Right renal pelvis (tissue), 4 donors: ENCODE data around the gene LSR. TPM values are rescaled to one million over a fixed set of nuclear protein-coding genes. Genes with fewer than 3 reads are reported as not detected.

Experiments
- DNase-seq, 4 donors: peaks; one replicate each; pipeline ENCODE4 v3.0.0-alpha.2; 2013; ENCODE audit warnings: low read depth in 4 of 4, low spot score in 3 of 4, missing footprints in 1 of 4
- polyA plus RNA-seq, 4 donors: library from polyadenylated mRNA; unstranded; fragments of 120-200 nt; gene quantifications; one replicate each; pipeline ENCODE4 v1.2.1, GENCODE V29; 2013; ENCODE audit not compliant: insufficient read length in 4 of 4

The LSR gene, protein sequence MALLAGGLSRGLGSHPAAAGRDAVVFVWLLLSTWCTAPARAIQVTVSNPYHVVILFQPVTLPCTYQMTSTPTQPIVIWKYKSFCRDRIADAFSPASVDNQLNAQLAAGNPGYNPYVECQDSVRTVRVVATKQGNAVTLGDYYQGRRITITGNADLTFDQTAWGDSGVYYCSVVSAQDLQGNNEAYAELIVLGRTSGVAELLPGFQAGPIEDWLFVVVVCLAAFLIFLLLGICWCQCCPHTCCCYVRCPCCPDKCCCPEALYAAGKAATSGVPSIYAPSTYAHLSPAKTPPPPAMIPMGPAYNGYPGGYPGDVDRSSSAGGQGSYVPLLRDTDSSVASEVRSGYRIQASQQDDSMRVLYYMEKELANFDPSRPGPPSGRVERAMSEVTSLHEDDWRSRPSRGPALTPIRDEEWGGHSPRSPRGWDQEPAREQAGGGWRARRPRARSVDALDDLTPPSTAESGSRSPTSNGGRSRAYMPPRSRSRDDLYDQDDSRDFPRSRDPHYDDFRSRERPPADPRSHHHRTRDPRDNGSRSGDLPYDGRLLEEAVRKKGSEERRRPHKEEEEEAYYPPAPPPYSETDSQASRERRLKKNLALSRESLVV
- 10 to 100 TPM; 52.3 to 69.7 (median 52.8) TPM for polyA plus RNA-seq

DNA sequence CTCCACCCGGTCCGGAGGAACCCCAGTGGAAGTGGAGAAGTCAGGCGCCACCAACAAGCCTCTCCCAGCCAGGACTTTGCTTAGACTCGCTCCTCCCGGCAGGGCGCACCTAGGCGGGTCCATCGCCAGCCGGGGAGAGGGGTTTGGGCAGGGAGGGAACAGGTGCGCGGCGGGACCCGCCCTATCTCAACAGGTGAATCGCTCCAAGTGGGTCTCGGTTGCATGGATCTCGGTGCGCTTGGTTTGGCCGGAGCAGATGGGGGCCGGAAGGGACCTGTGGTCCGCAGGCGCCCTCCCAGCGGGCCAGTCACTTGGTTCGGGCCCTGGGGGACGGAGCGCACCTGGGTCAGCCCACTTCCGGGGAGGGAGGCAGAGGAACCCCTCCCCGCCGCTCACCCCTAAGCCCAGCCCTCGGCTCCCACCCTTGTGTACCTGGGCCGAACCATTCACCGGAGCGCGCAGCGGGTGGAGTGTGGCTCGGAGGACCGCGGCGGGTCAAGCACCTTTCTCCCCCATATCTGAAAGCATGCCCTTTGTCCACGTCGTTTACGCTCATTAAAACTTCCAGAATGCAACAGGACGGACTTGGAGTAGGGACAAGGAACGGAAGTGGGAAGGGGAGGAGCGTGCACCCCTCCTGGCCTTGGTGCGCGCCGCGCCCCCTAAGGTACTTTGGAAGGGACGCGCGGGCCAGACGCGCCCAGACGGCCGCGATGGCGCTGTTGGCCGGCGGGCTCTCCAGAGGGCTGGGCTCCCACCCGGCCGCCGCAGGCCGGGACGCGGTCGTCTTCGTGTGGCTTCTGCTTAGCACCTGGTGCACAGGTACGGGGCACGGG, at the start of gene LSR:
LSR (plus strand) TSS at position 693 of the 836 bp plus-strand sequence; CDS start at position 714, 21 bp downstream.
- DNase-seq: peak; percentile 76 to 84 (median 79)

DNA sequence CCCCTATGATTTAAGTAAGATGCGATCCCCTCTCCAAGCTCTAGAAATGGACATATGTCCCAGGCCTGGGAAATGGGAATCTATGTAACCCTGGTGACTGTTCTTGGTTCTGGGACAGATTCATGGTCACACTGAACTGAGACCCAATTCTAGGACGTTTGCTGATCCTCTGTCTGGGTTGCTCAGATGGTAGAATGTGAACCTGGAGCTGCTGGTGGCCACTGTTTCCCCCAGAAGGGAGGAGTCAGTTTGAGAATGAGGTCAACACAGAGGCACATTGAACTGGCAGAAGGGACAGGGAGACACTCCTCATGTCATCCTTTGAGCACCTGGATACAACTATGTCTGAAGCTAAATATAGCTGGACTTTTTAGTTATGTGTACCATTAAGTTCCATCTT, 49.3 kb upstream of the LSR start:
- no peak for DNase-seq

DNA sequence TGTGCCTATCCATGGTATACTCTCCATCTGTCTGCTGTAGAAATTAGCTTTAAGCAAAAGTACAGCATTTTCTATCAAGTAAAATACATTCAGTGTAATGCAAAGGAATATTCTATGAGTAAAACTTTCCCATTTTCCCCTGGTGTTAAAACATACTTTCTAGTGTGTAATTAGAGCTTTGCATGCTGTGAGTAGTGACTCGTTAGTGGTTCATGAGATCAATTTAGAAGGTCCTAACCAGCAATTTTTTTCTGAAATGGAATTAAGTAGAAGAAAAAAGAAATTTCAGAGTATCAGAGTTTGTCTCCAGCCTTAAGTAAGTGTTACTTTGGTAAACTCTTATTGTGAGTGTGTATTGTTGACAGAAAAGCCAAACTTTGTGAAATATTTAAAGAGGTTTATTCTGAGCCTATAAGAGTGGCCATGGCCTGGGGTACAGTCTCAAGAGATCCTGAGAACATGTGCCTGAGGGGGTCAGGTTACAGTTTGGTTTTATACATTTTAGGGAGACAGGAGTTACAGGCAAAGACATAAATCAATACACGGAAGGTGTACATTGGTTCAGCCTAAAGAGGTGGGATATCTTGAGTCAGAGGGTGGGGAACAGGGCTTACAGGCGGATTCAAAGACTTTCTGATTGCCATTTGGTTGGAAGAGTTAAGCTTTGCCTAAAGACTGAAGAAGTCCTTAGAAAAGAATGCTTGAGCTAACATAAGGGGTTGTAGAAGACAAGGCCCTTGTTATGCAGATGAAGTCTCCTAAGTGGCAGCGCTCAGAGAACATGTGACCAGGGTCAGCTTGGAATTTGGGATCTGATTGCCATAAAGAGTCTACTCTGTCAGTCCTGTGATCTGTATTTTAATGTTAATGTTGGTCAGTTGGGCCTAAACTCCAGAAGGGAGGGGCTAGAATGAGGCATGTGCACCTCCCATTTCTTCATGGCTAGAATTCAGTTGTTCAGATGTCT, 45.8 kb upstream of the LSR start:
- no peak for DNase-seq

DNA sequence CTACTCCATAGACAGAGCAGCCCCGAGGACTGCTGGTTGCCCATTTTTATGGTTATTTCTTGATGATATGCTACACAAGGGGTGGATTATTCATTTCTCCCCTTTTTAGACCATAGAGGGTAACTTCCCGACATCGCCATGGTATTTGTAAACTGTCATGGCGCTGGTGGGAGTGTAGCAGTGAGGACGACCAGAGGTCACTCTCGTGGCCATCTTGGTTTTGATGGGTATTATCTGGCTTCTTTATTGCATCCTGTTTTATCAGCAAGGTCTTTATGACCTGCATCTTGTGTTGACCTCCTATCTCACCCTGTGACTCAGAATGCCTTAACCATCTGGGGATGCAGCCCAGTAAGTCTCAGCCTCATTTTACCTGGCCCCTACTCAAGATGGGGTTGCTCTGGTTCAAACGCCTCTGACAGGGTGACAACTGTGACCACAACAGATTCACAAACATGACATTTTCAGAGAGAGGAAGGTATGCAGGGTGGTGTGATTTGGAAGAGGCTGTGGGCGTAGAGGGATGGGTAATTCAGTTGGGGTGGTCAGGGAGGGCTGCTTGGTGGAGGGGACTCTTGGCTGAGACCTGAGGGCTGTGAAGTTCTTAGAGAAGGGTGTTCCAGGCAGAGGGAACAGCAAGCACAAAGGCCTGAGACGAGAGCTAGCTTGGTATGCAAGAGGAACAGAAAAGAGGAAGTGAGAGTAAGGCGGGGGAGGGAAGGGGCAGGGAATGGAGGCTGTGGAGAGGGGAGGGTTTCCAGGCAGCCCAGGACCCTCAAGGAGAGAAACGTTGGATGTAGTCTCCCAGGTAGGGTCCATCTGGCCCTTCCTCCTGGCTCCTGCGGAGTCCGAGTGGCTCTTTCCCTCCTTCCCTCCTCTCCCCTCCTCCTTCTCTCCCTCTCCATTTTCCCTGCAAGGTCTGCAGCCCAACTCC, 43.7 kb upstream of the LSR start:
- no peak for DNase-seq

DNA sequence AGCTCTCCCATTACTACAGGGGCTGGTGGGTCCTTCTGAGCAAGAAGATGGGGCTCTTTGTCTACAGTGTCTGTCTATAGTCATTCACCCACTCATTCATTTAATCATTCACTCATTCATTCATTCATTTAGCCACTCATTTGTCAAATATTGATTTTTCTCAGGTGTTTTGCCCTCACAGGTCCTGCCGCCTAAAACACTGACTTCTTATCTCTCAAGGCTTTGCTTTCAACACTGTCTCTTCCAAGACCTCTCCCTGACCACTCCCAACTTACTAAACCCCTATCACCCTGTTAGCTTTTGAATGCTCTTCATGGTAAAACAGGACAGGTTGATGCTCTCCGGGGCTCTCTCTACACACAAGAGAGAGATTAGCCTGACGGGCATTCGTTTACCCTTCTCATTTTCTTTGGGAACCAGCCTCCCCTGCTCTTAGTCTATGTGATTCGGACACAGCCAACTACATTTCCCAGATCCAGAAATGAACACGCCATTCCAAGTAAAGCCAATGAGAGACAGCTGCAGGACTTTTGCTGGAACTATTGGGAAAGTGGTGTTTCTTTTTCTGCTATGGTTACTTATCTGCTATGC, 43.0 kb upstream of the LSR start:
- DNase-seq: no peak

DNA sequence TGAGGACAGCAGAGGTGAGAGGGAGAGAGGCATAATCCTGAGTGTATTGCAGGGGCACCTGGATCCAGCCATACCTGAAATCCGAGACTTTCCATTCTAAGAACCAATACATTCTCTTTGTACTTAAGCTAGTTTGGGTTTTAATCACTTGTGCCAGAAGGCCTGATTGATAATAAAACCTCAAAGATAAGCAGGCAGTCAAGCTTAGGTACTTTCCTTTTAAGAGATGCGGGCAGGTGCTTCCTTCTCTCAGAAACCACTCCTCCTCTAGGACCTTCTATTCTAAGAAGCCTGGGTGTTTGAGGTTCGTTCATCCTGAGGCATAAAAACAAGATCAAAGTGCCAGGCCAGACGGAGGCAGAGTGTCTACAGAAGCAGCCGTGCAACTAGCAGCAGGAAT, 42.4 kb upstream of the LSR start:
- no peak for DNase-seq

DNA sequence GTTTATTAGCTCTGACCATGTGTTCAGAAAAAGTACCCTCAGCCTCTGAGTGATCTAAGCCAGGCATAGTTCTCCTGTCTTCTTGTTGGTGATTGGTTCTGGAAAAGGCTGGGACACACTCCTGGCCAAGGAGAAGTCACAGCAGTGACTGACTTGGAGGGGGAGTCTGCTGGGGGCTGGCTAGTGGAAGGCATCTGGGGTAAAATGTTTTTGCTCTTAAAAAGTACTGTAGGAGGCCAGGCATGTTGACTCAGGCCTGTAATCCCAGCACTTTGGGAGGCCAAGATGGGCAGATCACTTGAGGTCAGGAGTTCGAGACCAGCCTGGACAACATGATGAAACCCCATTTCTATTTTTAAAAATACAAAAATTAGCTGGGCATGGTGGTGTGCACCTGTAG, 41.9 kb upstream of the LSR start:
- DNase-seq: no peak

DNA sequence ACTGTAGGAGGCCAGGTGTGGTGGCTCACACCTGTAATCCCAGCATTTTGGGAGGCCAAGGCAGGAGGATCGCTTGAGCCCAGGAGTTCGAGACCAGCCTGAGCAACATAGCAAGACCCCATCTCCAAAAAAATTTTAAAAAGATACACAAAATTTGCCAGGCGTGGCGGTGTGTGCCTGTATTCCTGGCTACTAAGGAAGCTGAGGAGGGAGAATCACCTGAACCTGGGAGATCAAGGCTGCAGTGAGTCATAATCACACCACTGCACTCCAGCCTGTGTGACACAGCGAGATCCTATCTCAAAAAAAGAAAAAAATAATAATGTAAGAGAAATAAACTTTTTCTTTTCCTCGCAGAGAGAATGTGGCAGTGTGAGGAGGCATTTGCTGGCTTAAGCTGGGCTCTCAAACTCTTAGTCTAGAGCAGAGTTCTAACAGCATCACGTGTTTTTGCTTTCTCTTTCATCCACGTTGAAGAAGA, 41.4 kb upstream of the LSR start:
- no peak for DNase-seq

DNA sequence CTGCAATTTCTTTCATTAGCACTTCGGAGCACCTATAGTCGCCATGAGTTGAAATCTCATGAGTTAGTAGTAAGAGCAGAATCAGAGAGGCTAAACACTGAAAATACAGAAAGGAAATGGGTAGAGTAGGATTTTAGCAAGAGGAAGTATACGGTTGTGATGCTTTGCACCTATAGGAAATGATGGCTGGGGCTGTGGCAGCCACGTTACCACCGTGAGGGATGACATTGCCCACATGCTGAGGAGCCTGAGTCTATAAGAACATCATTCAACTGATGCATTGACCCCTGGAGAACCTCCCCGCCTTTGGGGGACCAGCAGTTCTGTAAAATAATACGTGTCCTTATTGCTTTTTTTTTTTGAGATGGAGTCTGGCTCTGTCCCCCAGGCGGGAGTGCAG, 40.7 kb upstream of the LSR start:
- no peak for DNase-seq

DNA sequence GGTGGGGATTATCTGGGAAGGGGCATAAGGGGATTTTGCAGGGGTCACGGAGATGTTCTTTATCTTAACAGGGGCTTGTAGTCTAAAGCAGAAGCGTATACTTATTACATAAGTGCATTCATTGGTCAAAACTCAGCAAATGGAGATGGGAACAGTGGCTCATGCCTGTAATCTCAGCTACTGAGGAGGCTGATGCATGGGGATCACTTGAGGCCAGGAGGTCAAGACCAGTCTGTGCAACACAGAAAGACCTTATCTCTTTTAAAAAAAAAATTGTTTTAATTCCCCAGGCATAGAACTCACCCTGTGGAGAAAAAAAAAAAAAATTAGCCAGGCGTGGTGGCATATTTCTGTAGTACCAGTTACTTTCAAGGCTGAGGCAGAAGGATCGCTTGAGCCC, 39.2 kb upstream of the LSR start:
- DNase-seq: no peak

DNA sequence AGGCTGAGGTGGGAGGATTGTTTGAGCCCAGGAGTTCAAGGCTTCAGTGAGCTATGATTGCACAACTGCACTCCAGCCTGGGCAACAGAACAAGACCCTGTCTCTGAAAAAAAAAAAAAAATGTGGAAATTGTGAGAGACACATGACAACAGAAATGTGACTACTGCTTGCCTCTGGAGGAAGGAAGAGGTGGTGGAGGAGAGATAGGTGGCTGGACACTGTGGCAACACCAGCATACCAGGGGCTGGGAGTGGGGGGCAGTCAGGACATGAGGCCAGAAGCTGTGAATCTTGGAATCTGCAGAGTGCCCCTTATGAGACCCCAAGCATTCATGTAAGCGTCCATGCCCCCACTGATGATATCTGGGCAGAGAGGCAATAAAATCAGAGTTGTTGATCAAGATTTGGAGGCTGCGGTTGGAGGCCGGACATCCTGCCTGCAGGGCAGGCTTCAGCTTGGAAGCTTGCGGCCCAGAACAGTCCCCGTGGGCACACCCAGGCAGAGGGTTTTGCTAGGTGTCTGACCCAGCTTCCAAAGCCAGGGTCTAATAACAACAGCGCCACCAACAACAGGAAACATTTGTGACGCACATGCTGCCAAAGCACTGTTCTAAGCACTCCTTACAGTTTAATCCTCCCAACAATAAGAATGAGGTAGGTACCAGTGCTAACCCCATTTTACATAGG, 37.1 kb upstream of the LSR start:
- no peak for DNase-seq

DNA sequence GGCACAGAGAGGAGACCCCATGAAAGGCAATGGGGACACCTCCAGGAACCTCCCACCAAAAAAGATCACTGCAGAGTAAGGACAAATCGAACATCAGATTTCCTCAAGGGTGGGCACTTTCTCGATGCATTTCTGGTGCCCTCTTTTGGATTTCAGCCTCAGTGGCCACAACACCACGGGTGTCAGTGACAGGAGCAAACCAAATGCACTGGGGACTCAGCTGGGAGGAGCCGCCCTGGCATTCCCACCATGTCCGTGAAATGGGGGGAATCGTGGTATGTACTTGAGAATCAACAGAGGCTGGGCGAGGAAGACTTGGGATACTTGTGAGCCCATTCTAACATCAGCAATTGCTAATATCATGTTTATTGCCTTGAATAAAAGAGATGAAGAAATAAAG, 36.6 kb upstream of the LSR start:
- no peak for DNase-seq

DNA sequence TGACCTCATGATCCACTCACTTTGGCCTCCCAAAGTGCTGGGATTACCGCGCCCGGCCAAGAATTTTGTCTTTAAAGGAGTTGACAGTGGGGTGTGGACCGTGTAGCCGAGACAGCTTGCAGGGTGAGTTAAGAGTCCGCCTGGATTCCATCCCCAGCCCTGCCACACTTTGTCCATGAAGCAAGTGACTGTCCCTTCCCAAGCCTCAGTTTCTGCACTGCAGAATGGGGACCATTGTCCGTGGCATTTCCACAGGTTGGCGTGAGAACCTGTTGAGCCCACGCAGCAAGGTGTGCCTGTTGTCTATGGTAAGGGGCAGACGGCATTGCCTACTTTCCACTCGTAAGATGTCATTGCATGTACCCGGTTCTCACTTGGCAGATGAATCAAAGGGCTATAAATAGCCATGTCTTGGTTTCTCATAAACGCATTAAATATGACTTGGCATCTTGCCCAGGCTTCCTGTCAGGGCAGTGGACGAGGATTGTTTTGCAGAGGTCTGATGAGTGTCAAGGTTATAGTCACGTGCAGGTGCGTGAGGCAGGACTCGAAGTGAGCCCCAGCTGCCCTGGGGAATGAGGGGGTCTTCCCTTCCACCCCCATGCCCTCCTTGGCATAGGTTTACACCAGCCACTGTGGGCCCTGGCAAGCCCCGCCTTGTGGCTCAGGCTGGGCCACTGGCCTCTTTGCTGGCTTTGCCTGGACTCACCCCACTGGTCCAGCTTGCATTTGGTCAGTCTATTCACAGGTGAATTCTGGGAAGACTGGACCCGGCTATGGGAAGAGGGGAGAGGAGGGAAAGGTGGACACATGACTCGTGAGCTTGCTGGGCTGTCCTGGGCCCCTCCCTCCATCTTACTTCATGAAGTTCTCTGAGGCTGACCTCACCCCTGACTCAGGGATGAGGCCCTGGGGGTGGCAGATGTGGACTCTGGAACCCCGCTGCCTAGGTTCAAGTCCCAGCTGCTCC, 34.9 kb upstream of the LSR start:
- DNase-seq: peak; percentile 21 to 49 (median 38)

DNA sequence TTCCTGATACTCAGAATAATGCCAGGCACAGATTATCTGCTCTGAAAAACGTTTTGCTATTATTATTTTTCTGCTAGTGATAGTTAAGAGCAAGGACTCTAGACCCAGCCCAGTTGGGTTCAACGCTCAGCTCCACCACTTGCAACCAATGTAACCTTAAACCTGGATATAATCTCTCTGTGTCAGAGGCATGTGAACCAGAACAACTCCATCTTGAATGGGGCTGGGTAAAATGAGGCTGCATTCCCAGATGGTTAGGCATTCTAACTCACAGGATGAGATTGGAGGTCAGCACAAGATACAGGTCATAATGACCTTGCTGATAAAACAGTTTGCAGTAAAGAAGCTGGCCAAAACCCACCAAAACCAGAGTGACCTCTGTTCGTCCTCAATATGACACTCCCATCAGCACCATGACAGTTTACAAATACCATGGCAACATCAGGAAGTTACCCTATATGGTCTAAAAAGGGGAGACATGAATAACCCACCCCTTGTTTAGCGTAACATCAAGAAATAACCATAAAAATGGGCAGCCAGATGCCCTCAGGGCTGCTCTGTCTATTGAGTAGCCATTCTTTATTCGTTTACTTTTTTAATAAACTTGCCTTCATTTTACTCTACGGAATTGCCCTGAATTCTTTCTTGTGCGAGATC, 33.9 kb upstream of the LSR start:
- DNase-seq: no peak

DNA sequence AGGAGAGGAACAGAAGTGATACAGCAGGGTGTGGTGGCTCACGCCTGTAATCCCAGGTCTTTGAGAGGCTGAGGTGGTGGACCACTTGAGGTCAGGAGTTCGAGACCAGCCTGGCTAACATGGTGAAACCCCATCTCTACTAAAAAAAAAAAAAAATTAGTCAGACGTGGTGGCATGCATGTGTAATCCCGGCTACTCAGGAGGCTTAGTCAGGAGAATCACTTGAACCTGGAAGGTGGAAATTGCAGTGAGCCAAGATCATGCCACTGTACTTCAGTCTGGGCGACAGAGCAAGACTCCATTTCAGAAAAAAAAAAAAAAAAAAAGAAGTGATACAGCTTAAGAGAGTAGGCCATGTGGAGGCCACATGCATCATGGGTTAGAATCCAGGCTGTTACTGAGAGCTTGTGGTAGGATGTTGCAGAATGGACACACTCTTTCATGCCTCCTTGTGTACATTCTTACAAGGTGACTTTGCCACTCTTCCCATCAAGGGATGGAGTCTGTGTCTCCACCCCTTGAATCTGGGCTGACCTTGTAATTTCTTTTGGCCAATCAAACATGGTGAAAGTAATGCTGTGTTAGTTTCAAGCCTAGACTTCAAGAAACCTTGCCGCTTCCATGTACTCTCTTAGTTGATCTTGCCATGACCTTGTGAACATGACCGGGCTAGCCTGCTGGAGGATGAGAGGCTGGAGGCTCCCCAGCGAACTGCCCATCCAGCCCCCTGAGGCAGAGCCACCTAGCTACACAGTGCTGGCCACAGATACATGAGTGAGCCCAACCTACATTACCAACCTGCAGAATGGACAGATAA, 32.6 kb upstream of the LSR start:
- no peak for DNase-seq
